GM13976 (cell line): ENCODE data around the gene BIN1.

Source experiments
- DNase-seq: peaks from one replicate; pipeline ENCODE4 v3.0.0; 2012; ENCODE audit warnings: low spot score
- in situ Hi-C: fragments of 300-500 bp; cut with MboI; formaldehyde crosslinking; loops from one replicate; pipeline ENCODE4 v1.12.0; 2022; ENCODE audit warnings: low sequenced_read_pairs, mixed read lengths, inconsistent platforms; ENCODE audit not compliant: unreplicated experiment
- TF ChIP-seq, protein P1 (sequence below): IDR thresholded peaks from 2 replicates; pipeline ENCODE4 v1.5.1; 2012; ENCODE audit warnings: borderline replicate concordance, mild to moderate bottlenecking; ENCODE audit not compliant: insufficient read depth; ENCODE audit errors: extremely low read depth, missing control alignments, control extremely low read depth

BIN1 gene

DNA sequence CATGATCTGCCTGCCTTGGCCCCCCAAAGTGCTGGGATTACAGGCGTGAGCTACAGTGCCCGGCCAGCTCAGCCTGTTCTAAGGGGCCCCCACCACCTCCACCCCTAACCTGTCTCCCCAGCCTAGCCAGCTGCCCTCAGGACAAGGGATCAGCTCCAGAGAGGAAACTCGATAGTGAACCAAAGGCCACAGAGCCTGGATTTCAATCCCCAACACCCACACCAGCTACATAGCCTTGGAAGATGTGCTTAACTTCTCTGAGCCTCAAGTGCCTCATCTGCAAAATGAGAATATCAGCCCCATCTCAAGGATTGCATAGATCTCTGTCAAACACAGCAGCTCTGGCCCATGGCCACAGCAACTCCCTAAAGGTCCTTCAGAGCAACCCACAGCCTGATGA is 32.0 kb downstream of the BIN1 start:
- in situ Hi-C loops = no loop called here
- no peak for DNase-seq
- TF ChIP-seq, protein P1, sequence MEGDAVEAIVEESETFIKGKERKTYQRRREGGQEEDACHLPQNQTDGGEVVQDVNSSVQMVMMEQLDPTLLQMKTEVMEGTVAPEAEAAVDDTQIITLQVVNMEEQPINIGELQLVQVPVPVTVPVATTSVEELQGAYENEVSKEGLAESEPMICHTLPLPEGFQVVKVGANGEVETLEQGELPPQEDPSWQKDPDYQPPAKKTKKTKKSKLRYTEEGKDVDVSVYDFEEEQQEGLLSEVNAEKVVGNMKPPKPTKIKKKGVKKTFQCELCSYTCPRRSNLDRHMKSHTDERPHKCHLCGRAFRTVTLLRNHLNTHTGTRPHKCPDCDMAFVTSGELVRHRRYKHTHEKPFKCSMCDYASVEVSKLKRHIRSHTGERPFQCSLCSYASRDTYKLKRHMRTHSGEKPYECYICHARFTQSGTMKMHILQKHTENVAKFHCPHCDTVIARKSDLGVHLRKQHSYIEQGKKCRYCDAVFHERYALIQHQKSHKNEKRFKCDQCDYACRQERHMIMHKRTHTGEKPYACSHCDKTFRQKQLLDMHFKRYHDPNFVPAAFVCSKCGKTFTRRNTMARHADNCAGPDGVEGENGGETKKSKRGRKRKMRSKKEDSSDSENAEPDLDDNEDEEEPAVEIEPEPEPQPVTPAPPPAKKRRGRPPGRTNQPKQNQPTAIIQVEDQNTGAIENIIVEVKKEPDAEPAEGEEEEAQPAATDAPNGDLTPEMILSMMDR = no peak

DNA sequence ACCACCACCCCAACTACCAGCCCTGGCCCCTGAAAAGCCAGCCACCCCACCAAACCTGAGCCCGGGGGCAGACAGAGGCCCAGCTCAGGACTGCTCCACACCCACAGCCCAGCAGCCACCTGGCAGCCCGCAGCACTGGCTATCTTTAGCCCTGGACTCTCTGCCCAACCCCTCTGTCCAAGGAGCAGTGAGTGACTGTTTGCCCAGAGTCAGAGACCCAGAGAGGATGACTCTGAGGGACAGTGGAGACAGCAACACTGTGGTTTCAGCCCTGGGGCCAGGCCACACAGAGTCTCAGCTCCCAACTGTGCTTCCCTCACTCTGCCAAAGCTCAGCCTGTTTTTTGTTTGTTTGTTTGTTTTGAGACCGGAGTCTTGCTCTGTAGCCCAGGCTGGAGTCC is 32.6 kb downstream of the BIN1 start:
- TF ChIP-seq, protein P1 = no peak
- in situ Hi-C loops = no loop called here
- DNase-seq = no peak

DNA sequence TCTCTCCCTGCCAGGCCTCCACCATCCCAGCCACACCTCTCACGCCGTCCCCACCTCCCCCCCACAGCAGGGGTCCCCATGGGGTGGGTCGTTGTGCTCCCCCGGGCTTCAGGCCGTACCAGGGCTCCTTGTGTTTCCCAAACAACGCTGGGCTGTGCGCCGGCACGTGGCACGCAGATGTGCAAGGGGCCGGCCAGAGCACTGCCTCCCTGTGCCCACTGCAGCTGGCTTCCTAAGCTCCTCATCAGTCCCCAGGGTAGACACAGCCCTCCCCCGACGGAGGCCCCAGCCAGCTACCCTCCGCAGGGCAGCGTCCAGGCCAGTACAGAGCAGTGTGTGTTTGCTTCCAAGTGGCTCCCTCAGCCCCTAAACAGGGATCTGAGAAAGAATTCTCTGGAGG is 34.0 kb downstream of the BIN1 start:
- TF ChIP-seq, protein P1 = no peak
- no peak for DNase-seq
- in situ Hi-C loops = no loop called here

DNA sequence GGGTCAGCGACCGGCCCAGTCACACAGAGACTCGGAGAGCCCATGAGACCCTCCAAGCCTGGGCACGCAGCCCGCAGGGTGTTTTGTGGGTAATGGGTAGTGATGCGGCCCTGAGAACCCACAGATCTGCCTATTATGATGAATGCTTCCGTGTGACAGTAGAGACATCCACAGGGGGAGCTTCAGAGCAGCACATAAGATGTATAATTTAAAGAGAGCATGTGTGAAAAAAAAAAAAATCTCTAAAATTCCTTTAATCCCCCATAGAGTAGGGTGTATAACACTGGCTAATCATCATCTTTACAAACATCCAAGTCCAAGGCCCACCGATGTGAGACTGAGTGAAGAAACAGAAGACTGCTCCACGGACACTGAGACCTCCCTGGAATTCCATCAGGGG is 34.6 kb downstream of the BIN1 start:
- DNase-seq = no peak
- TF ChIP-seq, protein P1 = no peak
- in situ Hi-C loops = no loop called here

DNA sequence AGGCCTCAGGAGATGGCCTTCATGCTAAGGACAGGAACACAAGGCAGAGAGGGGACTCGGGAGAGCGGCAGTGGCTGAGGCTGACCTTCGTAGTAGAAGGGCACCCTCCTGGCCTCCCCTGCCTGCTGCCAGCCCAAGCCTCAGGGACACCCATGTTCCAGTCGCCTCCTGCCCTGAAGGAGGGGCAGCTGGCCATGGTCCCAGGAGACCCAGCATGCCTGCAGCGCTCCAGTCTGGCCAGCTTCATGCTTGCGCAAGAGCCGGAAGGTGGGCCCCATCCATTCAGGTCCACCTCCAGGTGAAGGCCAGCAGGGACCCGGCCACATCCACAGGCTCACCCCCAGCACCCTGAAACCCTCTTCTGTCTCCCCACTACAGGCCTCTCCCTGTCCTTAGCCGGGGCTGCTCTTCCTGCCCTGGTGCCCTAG is 35.0 kb downstream of the BIN1 start:
- no peak for DNase-seq
- TF ChIP-seq, protein P1 = no peak
- in situ Hi-C loops = no loop called here

DNA sequence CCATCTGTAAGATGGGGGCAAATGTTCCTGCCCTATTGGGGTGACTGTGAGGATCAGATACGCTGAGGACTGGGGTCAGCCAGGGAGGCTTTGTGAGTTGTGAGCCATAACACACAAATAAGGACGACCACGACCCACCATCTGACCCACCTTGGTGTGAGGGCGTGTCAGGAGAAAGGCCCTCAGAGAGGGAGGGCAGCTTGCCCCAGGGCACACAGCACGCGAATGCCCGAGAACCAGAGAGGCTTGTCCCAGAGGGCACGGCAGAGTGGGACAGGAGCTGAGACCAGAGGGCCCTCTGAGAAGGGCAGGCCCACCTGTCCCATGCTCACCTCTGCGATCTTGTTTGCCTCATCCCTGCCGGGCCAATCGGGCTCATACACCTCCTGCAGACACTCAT is 36.7 kb downstream of the BIN1 start:
- DNase-seq = no peak
- TF ChIP-seq, protein P1 = no peak
- in situ Hi-C loops = no loop called here

DNA sequence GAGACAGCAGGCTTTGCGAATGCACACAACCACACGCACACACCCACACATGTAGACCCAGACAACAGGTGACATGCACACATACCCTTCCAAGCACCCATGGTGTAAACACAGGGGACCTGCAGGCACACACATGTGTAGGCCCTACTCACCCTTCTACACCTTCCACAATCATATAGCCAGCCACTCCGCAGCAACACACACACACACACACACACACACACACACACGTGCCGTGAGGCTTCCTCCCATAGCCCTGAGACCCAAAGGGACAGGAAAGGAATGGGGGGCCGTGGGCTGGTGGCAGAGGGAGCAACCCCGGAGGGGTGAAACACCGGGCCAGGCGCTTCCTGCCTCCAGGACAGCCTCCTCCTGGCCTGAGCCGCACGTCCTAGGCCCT is 37.4 kb downstream of the BIN1 start:
- in situ Hi-C loops = no loop called here
- TF ChIP-seq, protein P1 = no peak

More for the DNA sequence above, 37.4 kb downstream of the BIN1 start:
- DNase-seq = no peak
